Epithelial cell of proximal tubule (primary cell): Measurements from ENCODE around the gene LEFTY1. TPM values are rescaled to one million over a fixed set of nuclear protein-coding genes. Genes with fewer than 3 reads are reported as not detected.

Experiments used
- DNase-seq: peaks from one replicate; pipeline ENCODE4 v3.0.0-alpha.2; 2011; ENCODE audit warnings: low read depth
- H3K4me3 ChIP-seq: 2 replicates; pipeline ENCODE4 v1.5.1; 2011; ENCODE audit warnings: low read depth, mild to moderate bottlenecking, low read length
- total RNA-seq: library from RNA; depleted of rRNA; stranded (reverse); fragments of >200 nt; gene quantifications from 2 replicates; pipeline ENCODE4 v1.2.3, GENCODE V29; 2015
- TF ChIP-seq, protein P1 (sequence below): conservative IDR thresholded peaks from 2 replicates; pipeline ENCODE4 v1.5.1; 2012; ENCODE audit warnings: low read depth, mild to moderate bottlenecking, low read length

LEFTY1 gene
- total RNA-seq, 1 donor from 2014 or later = not detected

DNA sequence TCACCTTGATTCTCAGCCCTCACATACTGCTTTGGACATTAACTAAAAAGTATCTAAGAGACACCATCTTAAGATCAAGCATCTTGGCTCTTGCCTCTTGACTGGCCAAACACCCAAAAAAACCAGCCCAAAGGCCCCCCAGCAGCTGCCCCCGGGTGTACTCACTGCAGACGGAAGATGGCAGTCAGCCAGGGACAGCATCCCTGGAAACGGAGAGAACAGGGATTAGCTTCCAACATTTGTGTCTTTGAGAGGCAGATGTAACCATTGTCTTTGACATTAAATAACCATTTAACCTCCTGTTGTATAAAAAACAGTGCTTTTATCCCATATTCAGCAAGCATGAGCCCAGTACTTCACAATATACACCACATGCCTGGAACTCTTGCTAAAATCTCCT lies 18.0 kb downstream of the LEFTY1 start:
- TF ChIP-seq, protein P1, sequence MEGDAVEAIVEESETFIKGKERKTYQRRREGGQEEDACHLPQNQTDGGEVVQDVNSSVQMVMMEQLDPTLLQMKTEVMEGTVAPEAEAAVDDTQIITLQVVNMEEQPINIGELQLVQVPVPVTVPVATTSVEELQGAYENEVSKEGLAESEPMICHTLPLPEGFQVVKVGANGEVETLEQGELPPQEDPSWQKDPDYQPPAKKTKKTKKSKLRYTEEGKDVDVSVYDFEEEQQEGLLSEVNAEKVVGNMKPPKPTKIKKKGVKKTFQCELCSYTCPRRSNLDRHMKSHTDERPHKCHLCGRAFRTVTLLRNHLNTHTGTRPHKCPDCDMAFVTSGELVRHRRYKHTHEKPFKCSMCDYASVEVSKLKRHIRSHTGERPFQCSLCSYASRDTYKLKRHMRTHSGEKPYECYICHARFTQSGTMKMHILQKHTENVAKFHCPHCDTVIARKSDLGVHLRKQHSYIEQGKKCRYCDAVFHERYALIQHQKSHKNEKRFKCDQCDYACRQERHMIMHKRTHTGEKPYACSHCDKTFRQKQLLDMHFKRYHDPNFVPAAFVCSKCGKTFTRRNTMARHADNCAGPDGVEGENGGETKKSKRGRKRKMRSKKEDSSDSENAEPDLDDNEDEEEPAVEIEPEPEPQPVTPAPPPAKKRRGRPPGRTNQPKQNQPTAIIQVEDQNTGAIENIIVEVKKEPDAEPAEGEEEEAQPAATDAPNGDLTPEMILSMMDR = no peak
- no peak for DNase-seq
- H3K4me3 ChIP-seq = no peak overlapping the region

DNA sequence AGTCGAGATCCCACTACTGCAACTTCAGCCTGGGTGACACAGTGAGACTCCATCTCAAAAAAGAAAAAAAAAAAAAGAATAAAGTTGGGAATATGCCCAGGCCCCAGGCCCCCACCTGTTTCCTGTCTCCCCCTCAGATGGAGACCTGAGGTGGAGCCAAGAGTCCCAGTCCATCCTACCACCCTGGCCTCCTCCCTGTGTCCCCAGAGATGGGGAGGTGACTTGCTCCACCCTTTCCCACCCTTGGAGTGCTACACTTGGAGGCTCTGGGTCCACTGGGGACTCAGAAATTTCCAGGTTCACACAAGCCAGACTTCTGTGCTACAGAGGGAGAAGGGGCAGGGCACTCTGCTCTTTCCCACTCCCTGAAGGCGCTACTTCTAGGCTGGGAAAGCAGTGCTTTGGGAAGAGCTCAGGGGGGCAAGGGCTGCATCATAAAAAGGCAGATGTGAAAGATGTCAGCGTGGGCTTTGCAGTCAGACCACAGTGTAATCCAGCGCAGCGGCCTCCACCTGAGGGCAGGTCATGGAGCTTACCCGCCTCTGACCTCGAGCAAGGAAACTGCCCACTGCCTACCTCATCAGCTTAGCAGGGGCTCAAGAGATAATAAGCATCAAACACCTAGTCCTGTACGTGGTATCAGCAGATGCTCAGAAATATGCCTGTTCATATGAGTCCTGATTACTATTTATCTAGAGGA lies 20.2 kb downstream of the LEFTY1 start:
- DNase-seq = no peak
- TF ChIP-seq, protein P1 = no peak

DNA sequence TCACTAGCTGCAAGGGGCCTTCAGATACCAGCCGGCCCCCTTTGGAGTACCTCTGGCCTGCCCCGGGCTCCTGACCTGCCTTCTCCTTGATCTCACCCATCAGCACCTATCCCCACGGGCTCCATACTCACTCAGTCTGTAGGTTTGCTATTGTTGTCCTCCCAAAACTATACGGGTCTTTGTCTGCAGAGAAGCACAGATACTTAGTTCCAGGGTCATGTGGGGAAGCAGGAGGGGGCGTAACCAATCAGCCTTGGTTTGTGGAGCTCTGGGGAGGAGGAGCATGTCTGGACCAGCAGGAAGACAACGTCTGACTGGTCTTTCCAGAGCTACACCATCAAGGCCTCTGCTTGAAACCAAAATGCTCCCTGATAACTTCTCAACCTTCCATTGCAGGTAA lies 22.0 kb downstream of the LEFTY1 start:
- DNase-seq = no peak
- TF ChIP-seq, protein P1 = no peak
- H3K4me3 ChIP-seq = no peak overlapping the region

More for the DNA sequence above, 20.2 kb downstream of the LEFTY1 start:
- H3K4me3 ChIP-seq = no peak overlapping the region

DNA sequence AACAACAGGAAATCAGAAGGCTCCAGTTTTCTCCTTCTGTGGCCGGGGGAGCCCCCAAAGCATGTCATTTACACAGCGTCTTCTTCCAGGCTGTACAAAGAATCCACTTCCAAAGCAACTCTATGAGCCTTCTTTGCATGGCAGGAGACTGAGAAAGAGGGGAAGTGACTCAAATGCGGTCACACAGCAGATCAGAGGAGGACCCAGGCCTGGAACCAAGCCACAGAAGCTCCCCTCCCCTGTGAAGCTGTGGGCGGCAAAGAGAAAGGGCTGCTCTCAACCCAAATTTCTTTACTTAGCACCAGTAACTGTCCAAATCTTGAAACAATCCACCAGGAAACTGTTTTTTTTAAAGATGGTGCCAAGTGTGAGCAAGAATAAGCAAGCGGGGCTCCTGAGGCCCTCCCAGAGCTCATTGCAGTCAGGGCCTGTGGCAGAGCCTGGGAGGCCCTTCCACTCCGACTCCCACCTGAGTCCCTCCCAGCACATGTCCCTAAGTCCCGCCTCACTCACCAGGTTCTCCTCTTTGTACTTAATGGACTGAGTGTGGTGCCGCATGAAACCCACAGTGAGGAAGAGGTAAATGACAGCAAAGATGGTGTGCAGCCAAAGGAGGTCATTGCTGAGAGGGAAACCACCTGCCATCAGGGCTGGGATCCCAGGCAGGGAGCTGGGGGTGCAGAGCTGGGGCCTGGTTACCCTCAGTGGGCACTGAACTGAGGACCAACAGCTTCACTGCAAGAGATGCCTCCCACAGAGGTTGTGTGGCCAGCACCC lies 22.7 kb downstream of the LEFTY1 start:
- TF ChIP-seq, protein P1 = no peak
- no peak overlapping the region for H3K4me3 ChIP-seq
- no peak for DNase-seq

DNA sequence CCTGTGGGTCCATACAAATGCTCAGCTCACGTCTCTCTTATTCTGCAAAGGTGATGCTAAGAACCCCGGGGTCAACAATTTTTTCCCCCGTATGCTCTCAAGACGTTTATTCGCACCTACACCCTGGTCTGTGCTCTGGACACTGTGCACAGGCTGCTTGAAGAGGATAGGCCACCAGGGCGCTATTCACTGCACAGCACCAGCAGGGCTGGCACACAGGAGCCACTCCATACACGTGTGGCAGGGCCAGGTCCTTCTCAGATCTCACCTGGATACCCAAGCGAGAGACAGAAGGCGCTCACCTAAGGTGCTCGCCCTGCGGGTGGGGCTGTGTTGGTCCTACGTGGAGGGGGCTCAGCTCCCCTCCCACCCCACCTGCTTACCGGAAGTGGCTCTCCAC lies 23.4 kb downstream of the LEFTY1 start:
- no peak overlapping the region for H3K4me3 ChIP-seq
- no peak for DNase-seq
- TF ChIP-seq, protein P1 = no peak

DNA sequence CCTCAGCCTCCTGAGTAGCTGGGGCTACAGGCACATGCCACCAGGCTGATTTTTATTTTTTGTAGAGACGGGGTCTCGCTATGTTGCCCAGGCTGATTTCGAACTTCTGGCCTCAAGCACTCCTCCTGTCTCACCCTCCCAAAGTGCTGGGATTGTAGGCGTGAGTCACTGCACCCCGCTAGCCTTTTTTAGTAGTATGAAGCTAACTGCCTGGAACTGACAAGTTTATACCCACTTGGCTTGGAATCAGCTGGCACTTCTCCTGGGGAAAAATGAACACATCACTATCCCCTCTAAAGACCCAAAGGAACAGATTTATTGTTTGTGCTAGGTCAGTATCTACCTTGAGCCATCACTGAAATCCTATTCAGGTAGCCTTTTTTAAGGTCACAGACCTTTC lies 25.8 kb downstream of the LEFTY1 start:
- no peak for DNase-seq
- TF ChIP-seq, protein P1 = no peak
- H3K4me3 ChIP-seq = no peak overlapping the region

DNA sequence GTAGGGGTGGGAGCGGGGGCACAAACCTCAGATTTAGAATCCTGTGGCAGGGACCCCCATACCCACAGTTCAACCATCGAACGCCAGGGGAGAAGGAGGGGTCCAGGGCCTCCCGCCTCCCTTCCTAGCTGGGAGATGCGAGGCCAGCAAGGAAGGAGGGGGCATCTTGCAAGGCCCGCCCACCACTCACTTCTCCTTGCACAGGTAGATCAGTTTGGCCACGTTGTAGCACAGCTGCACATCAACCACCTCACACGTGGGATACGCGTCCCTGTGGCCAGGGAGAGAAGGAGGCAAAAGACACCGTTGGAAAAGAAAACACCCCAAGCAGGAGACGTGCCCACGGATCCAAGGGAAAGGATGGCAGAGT lies 26.4 kb downstream of the LEFTY1 start:
- DNase-seq = no peak
- TF ChIP-seq, protein P1 = no peak
- H3K4me3 ChIP-seq = no peak overlapping the region
